Ectodermal cell (in vitro differentiated cells): ENCODE measurements around the gene BMP2K.
"Not testable (repeated sequence)": the region's sequence is repeated elsewhere in the genome, so short reads cannot be mapped to it uniquely, and the experiment has no call there.

Experiments used
- H3K27ac ChIP-seq: 2 replicates; pipeline ENCODE4 v1.7.0; 2013; ENCODE audit warnings: mild to moderate bottlenecking, low read depth, low read length; ENCODE audit not compliant: insufficient read depth, poor library complexity, severe bottlenecking
- H3K27me3 ChIP-seq: 2 replicates; pipeline ENCODE4 v1.7.0; 2013; ENCODE audit warnings: mild to moderate bottlenecking, low read length; ENCODE audit not compliant: insufficient read depth, control insufficient read depth, poor library complexity, severe bottlenecking
- H3K36me3 ChIP-seq: one replicate; pipeline ENCODE4 v1.7.0; 2013; ENCODE audit warnings: low read length; ENCODE audit not compliant: control insufficient read depth, insufficient read depth
- H3K4me1 ChIP-seq: one replicate; pipeline ENCODE4 v1.7.0; 2013; ENCODE audit warnings: low read length; ENCODE audit not compliant: control insufficient read depth, insufficient read depth
- H3K4me3 ChIP-seq: 2 replicates; pipeline ENCODE4 v1.7.0; 2013; ENCODE audit warnings: low read depth, low read length, control low read depth; ENCODE audit not compliant: insufficient read depth
- H3K9me3 ChIP-seq: 2 replicates; pipeline ENCODE4 v1.7.0; 2013; ENCODE audit warnings: mild to moderate bottlenecking, low read length, moderate library complexity; ENCODE audit not compliant: control insufficient read depth
- WGBS, 2 experiments: methylation state at CpG; one replicate each; pipeline ENCODE4 v1.1.7; 2013; ENCODE audit warnings: missing lambda C conversion rate in 2 of 2; 5-methylcytosine and 5-hydroxymethylcytosine counted together

Gene BMP2K

GRCh38 chr4:78809928-78810835 is 34.0 kb downstream of the BMP2K start:
- no peaks in the 10 kb centered on the region for H3K27me3 ChIP-seq
- H3K36me3 ChIP-seq = no peaks in the 10 kb centered on the region
- no peaks in the 10 kb centered on the region for H3K4me1 ChIP-seq
- 87 to 90% methylated on average over 7 of the region's 7 CpGs for WGBS, 2 experiments
- no peak overlapping the region for H3K27ac ChIP-seq
- no peak overlapping the region for H3K4me3 ChIP-seq
- H3K9me3 ChIP-seq = no peaks in the 10 kb centered on the region

DNA sequence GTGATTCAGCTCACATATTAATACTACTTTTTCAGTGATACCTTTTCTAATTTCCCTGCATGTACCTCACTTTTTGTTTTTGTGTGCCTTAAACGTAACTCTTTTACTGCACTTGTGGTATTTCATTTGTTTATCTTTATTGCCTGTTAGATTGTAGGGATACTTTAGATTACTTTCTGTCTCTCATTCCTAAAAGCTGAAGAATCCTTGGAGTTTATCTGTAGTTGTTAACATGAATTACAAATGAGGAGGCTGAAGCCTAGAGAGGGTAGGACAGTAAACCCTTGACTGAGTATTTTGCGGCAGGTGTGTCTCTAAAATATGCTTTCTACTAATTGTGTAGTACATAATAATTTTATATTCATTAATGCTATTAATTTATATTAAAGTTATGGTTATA is 34.9 kb downstream of the BMP2K start:
- no peaks in the 10 kb centered on the region for H3K36me3 ChIP-seq
- no peaks in the 10 kb centered on the region for H3K9me3 ChIP-seq
- no peak overlapping the region for H3K4me3 ChIP-seq
- WGBS, 2 experiments = 100% methylated on average over 1 of the region's 2 CpGs; no CpG with 5 or more reads in 1 of the 2 experiments
- no peaks in the 10 kb centered on the region for H3K27me3 ChIP-seq
- H3K4me1 ChIP-seq = no peaks in the 10 kb centered on the region
- no peak overlapping the region for H3K27ac ChIP-seq

- Histone ChIP-seq H3K9me3 (no peaks in the 10 kb centered on the region), H3K4me3 (no peak overlapping the region), H3K27ac (no peak overlapping the region), H3K27me3 (no peaks in the 10 kb centered on the region), H3K4me1 (no peaks in the 10 kb centered on the region), H3K36me3 (no peaks in the 10 kb centered on the region)
- 89 to 90% methylated on average over 4 of the region's 4 CpGs for WGBS, 2 experiments
Measured at GRCh38 chr4:78818530-78819079, 42.5 kb downstream of the BMP2K start.

- Histone ChIP-seq H3K36me3 (peaks cover 9% of the 10 kb centered on the region), H3K4me3 (no peak overlapping the region), H3K4me1 (no peaks in the 10 kb centered on the region), H3K27ac (no peak overlapping the region), H3K27me3 (no peaks in the 10 kb centered on the region), H3K9me3 (no peaks in the 10 kb centered on the region)
- WGBS, 2 experiments = no CpG with 5 or more reads among the region's 1 CpG
Measured at GRCh38 chr4:78824001-78824400, 47.9 kb downstream of the BMP2K start.

DNA sequence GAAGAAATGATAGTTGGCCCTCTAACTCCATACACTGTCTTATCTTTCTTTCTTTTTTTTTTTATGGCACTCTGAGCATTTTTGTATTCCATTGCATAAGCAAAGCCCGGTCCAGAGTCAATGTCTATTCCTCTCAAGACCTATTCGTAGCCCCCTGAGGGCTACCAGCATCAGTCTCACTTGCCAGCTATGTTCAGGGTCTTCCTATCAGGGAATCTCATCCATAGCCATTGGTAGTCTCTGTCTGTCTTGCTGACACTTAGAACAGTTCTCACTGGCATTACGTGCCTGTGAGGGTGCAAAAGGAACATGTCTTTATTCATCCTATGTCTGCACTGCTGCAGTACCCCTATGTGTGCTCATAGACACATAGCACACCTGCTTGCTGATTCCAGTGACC is 51.0 kb downstream of the BMP2K start:
- no peaks in the 10 kb centered on the region for H3K27me3 ChIP-seq
- no peaks in the 10 kb centered on the region for H3K4me1 ChIP-seq
- no peak overlapping the region for H3K27ac ChIP-seq
- H3K36me3 ChIP-seq = peaks cover 9% of the 10 kb centered on the region
- WGBS, 2 experiments = 93 to 98% methylated on average over 3 of the region's 3 CpGs
- no peaks in the 10 kb centered on the region for H3K9me3 ChIP-seq
- H3K4me3 ChIP-seq = no peak overlapping the region

DNA sequence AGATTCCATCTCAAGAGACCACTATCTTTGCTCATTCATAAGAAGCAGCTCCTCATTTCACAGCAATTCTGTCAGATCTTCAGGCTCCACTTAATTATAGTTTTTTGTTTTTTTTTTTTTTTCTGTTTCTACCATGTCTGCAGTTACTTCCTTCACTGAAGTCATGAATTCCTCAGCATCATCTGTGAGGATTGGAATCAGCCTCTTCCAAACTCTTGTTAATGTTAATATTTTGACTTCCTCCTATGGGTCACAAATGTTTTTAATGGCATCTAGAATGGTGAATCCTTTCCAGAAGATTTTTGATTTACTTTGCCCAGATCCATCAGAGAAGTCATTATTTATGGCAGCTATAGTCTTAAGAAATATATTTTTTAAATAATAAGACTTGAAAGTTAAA is 53.1 kb downstream of the BMP2K start:
- Histone ChIP-seq H3K27me3 (no peaks in the 10 kb centered on the region), H3K27ac (no peak overlapping the region), H3K4me3 (no peak overlapping the region), H3K9me3 (no peaks in the 10 kb centered on the region), H3K36me3 (peaks cover 9% of the 10 kb centered on the region), H3K4me1 (no peaks in the 10 kb centered on the region)

DNA sequence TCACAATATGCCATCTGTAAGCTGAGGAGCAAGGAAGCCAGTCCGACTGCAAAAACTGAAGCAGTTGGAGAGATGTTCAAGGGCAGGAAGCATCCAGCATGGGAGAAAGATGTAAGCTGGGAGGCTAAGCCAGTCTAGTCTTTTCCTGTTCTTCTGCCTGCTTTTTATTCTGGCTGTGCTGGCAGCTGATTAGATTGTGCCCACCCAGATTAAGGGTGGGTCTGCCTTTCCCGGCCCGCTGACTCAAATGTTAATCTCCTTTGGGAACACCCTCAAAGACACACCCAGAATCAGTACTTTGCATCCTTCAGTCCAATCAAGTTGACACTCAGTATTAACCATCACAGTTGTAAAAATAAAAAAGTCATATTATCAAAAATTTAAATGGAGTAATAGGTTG is 63.5 kb downstream of the BMP2K start:
- not testable (repeated sequence) for H3K4me3 ChIP-seq, H3K36me3 ChIP-seq, H3K4me1 ChIP-seq, H3K9me3 ChIP-seq, H3K27me3 ChIP-seq, H3K27ac ChIP-seq
- 90 to 91% methylated on average over 3 of the region's 3 CpGs for WGBS, 2 experiments

DNA sequence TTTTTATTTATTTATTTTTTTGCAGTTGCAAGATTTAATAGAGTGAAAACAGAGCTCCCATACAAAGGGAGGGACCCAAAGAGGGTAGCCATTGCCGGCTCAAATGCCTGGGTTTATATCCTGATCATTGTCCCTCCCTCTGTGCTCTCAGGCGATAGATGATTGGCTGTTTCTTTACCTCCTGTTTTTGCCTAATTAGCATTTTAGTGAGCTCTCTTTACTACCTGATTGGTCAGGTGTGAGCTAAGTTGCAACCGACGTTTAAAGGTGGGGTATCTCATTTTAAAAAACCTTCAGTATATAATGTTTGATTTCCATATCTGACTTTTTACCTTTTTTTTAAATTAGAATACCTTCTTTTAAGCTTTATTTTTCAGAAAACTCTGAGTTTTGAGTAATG is 64.1 kb downstream of the BMP2K start:
- not testable (repeated sequence) for H3K4me1 ChIP-seq, H3K36me3 ChIP-seq, H3K27me3 ChIP-seq, H3K27ac ChIP-seq, H3K9me3 ChIP-seq, H3K4me3 ChIP-seq
- 92 to 98% methylated on average over 2 to 4 of the region's 4 CpGs for WGBS, 2 experiments

GRCh38 chr4:78845472-78845871 is 69.3 kb downstream of the BMP2K start:
- peaks cover 6% of the 10 kb centered on the region for H3K36me3 ChIP-seq
- H3K4me3 ChIP-seq = no peak overlapping the region
- no peaks in the 10 kb centered on the region for H3K27me3 ChIP-seq
- no peak overlapping the region for H3K27ac ChIP-seq
- H3K9me3 ChIP-seq = no peaks in the 10 kb centered on the region
- H3K4me1 ChIP-seq = no peaks in the 10 kb centered on the region
- WGBS, 2 experiments = 93 to 94% methylated on average over 2 of the region's 2 CpGs

DNA sequence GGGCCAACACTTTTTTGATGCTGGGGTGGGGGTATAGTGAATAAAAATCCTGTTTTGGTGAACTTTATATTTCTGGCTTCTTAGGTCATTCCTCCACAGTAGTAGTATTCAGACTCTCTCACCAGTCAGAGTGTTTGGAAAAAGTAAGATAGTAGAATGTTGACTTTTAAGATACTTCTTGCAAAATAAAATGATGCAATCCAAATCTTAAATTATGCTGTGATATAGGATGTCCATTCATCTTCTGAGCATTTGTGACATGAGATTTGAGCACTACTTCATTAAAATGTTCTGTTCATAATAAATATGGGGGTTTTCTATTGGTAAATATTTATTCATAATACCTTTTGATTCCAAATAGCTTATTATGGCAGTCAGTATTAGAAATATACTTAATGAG is 70.1 kb downstream of the BMP2K start:
- no peak overlapping the region for H3K27ac ChIP-seq
- H3K36me3 ChIP-seq = peaks cover 6% of the 10 kb centered on the region
- no peaks in the 10 kb centered on the region for H3K4me1 ChIP-seq
- no peak overlapping the region for H3K4me3 ChIP-seq
- H3K9me3 ChIP-seq = no peaks in the 10 kb centered on the region
- H3K27me3 ChIP-seq = no peaks in the 10 kb centered on the region
